K562 (cell line): ENCODE measurements around the gene PMVK. TPM values are rescaled to one million over a fixed set of nuclear protein-coding genes. Genes with fewer than 3 reads are reported as not detected.

Source experiments
- ATAC-seq: fragments of 200-7000 bp; cut with Tn5 transposase; 3 replicates; pipeline ENCODE4 v1.9.1; 2020; ENCODE audit warnings: moderate library complexity
- BruUV-seq: library from RNA; stranded (reverse); fragments of 400-500 nt; replicated peaks from 2 replicates; lab custom pipeline; 2021; lab: Mats Ljungman, UMichigan
- CTCF ChIA-PET: fragments of 300-600 bp; formaldehyde crosslinking; extraction: SDS; loops from one replicate; lab custom pipeline; 2021; ENCODE audit warnings: low intra/inter-chr PET ratio; lab: Yijun Ruan, JAX
- POLR2A ChIA-PET: fragments of 300-600, 350-650 bp; sonication (Branson Sonifier 250); formaldehyde crosslinking; extraction: SDS; loops from one replicate; lab custom pipeline; 2021; ENCODE audit warnings: antibody characterized with exemption, inconsistent platforms; lab: Yijun Ruan, JAX
- DNase-seq, 4 experiments: peaks; one replicate each; pipeline versions ENCODE4 v3.0.0 to v3.0.0-alpha.2; 2011 to 2018; ENCODE audit warnings: low spot score in 3 of 4, mixed read lengths in 3 of 4; ENCODE audit errors: extremely low read depth in 1 of 4
- FAIRE-seq: peaks from 2 replicates; lab custom pipeline; 2011; peaks lifted over from hg19 to GRCh38; lab: Jason Lieb, UNC
- H2AFZ ChIP-seq: 2 replicates; pipeline ENCODE4 v1.6.0; 2011; ENCODE audit warnings: low read depth, low read length, control low read depth, inconsistent platforms
- H3K27ac ChIP-seq: fragments of 200-600 bp; 3 replicates; pipeline ENCODE4 v1.8.0; 2011; ENCODE audit warnings: low read depth, mild to moderate bottlenecking, control low read depth, inconsistent platforms, low read length, moderate library complexity, mixed read lengths; ENCODE audit errors: extremely low read depth
- H3K27me3 ChIP-seq, 2 experiments: fragments of 300-600 bp in 1 of 2; 2 replicates in 1 of 2; 3 replicates in 1 of 2; pipeline versions ENCODE4 v1.6.0 to v1.8.0; 2011; ENCODE audit warnings: inconsistent platforms in 2 of 2, low read length in 2 of 2, mild to moderate bottlenecking in 1 of 2, mixed read lengths in 1 of 2, moderate library complexity in 1 of 2; ENCODE audit not compliant: control insufficient read depth in 2 of 2, insufficient read depth in 2 of 2
- H3K36me3 ChIP-seq: fragments of 300-600 bp; 3 replicates; pipeline ENCODE4 v1.8.0; 2011; ENCODE audit warnings: mild to moderate bottlenecking, low read length, inconsistent platforms; ENCODE audit not compliant: control insufficient read depth, insufficient read depth
- H3K4me1 ChIP-seq, 2 experiments: fragments of 200-600 bp in 1 of 2; replicated peaks in 1 of 2; 2 replicates in 1 of 2; 3 replicates in 1 of 2; pipeline versions ENCODE4 v1.5.1 to v1.8.0; 2011; ENCODE audit warnings: inconsistent platforms in 2 of 2, low read length in 2 of 2, mild to moderate bottlenecking in 1 of 2, mixed read lengths in 1 of 2, moderate library complexity in 1 of 2; ENCODE audit not compliant: control insufficient read depth in 2 of 2, insufficient read depth in 2 of 2
- H3K4me2 ChIP-seq: 2 replicates; pipeline ENCODE4 v1.6.1; 2011; ENCODE audit warnings: low read length, control low read depth, inconsistent platforms, mixed read lengths; ENCODE audit not compliant: insufficient read depth
- H3K4me3 ChIP-seq: fragments of 200-600 bp; sonication (generic), shearing (Covaris generic); 2 replicates; pipeline ENCODE4 v1.5.1; 2016; ENCODE audit warnings: control low read depth, inconsistent platforms
- H3K79me2 ChIP-seq: fragments of 200-600 bp; 3 replicates; pipeline ENCODE4 v1.8.0; 2011; ENCODE audit warnings: low read length, inconsistent platforms; ENCODE audit not compliant: control insufficient read depth, insufficient read depth
- H3K9ac ChIP-seq, 2 experiments: 2 replicates each; pipeline versions ENCODE4 v1.6.0 to v1.6.1; 2011; ENCODE audit warnings: low read depth in 2 of 2, low read length in 2 of 2, control low read depth in 1 of 2, inconsistent platforms in 1 of 2, mild to moderate bottlenecking in 1 of 2, mixed read lengths in 1 of 2; ENCODE audit not compliant: insufficient read depth in 1 of 2
- H3K9me1 ChIP-seq: one replicate; pipeline ENCODE4 v1.6.0; 2011; ENCODE audit warnings: inconsistent platforms, mild to moderate bottlenecking, low read length, moderate library complexity; ENCODE audit not compliant: control insufficient read depth, insufficient read depth
- H3K9me3 ChIP-seq: replicated peaks from 2 replicates; pipeline ENCODE4 v1.5.1; 2011; ENCODE audit warnings: low read depth, low read length, inconsistent platforms; ENCODE audit not compliant: control insufficient read depth, insufficient read depth
- H4K20me1 ChIP-seq: replicated peaks from 2 replicates; pipeline ENCODE4 v1.6.1; 2011; ENCODE audit warnings: low read length, inconsistent platforms, mixed read lengths; ENCODE audit not compliant: control insufficient read depth, insufficient read depth
- BHLHE40 ChIP-seq: IDR thresholded peaks from 2 replicates; pipeline ENCODE4 v1.6.1; 2011; ENCODE audit warnings: low read length, improper control_type of control experiment
- CHD2 ChIP-seq: IDR thresholded peaks from 2 replicates; pipeline ENCODE4 v1.6.1; 2011; ENCODE audit warnings: low read depth, low read length
- DIDO1 ChIP-seq: fragments of 450-650 bp; IDR thresholded peaks from 2 replicates; pipeline ENCODE4 v1.6.1; 2016; ENCODE audit warnings: low read depth, missing biosample characterization, missing genetic modification characterization
- HSF4 ChIP-seq: fragments of 250-450 bp; sonication (Bioruptor Pico); IDR thresholded peaks from 2 replicates; pipeline ENCODE4 v2.1.2; 2022; ENCODE audit warnings: mild to moderate bottlenecking, moderate library complexity, borderline replicate concordance
- JUNB ChIP-seq: fragments of 450-650 bp; formaldehyde crosslinking; conservative IDR thresholded peaks from 2 replicates; pipeline ENCODE4 v1.4.0; 2020; ENCODE audit warnings: mild to moderate bottlenecking
- KAT7 ChIP-seq: sonication (generic); formaldehyde crosslinking; IDR thresholded peaks from 2 replicates; pipeline ENCODE4 v1.8.0; 2022; ENCODE audit warnings: missing genetic modification reagents, mild to moderate bottlenecking, borderline replicate concordance
- KDM2B ChIP-seq: fragments of 250-450 bp; sonication (Bioruptor Pico); IDR thresholded peaks from 2 replicates; pipeline ENCODE4 v1.8.0; 2021; ENCODE audit warnings: mild to moderate bottlenecking, moderate library complexity
- NEUROD1 ChIP-seq: fragments of 150-350 bp; IDR thresholded peaks from 2 replicates; pipeline ENCODE4 v1.6.1; 2014; ENCODE audit warnings: borderline replicate concordance, low read length, low read depth; ENCODE audit not compliant: partially characterized antibody
- POLR3G ChIP-seq: IDR thresholded peaks from 2 replicates; pipeline ENCODE4 v1.6.1; 2011; ENCODE audit not compliant: insufficient read length, insufficient replicate concordance; ENCODE audit errors: extremely low read depth
- STAT5B ChIP-seq: fragments of 250-450 bp; sonication (Bioruptor Pico); IDR thresholded peaks from 2 replicates; pipeline ENCODE4 v1.8.0; 2021; ENCODE audit warnings: mild to moderate bottlenecking, inconsistent platforms
- TAF9B ChIP-seq: fragments of 450-650 bp; IDR thresholded peaks from 2 replicates; pipeline ENCODE4 v1.6.1; 2018; ENCODE audit warnings: mild to moderate bottlenecking; ENCODE audit not compliant: partially characterized antibody
- WHSC1 ChIP-seq: IDR thresholded peaks from one replicate; pipeline ENCODE4 v1.6.1; 2012; ENCODE audit warnings: low read length, control low read depth, inconsistent platforms
- ZBTB1 ChIP-seq: sonication (generic); formaldehyde crosslinking; IDR thresholded peaks from 2 replicates; pipeline ENCODE4 v1.8.1; 2023; ENCODE audit warnings: missing genetic modification reagents, low read depth, mild to moderate bottlenecking, borderline replicate concordance
- ZBTB11 ChIP-seq, 3 experiments: fragments of 200-800 bp in 1 of 3; fragments of 250-450 bp in 1 of 3; fragments of 450-650 bp in 1 of 3; sonication (Bioruptor Pico) in 1 of 3; sonication (Bioruptor generic) in 1 of 3; formaldehyde crosslinking in 1 of 3; IDR thresholded peaks; 2 replicates each; pipeline versions ENCODE4 v1.6.1 to v1.8.0; 2016 to 2022; ENCODE audit warnings: mild to moderate bottlenecking in 2 of 3, missing genetic modification characterization in 2 of 3, missing compliant biosample characterization in 1 of 3, moderate library complexity in 1 of 3
- ZNF551 ChIP-seq: fragments of 250-450 bp; sonication (Bioruptor Pico); IDR thresholded peaks from 2 replicates; pipeline ENCODE4 v1.5.0; 2021; ENCODE audit warnings: mild to moderate bottlenecking, moderate library complexity
- WGBS: fragments of 100-300 bp; shearing (Covaris generic); methylation state at CpG from one replicate; pipeline ENCODE4 v1.1.6; 2016; ENCODE audit warnings: low coverage, mixed read lengths; ENCODE audit not compliant: insufficient coverage; ENCODE audit errors: missing lambda C conversion rate; 5-methylcytosine and 5-hydroxymethylcytosine counted together
- in situ Hi-C: fragments of 300-500 bp; cut with MboI; formaldehyde crosslinking; loops from 4 replicates; pipeline ENCODE4 v1.15.0; 2018; ENCODE audit warnings: inconsistent platforms, mixed read lengths
- intact Hi-C: fragments of 100-400 bp; cut with micrococcal nuclease; formaldehyde crosslinking; loops from 2 replicates; pipeline ENCODE4 v1.14.2; 2022
- polyA plus RNA-seq, 8 experiments: library from polyadenylated mRNA; depleted of rRNA in 4 of 8; stranded (reverse) in 5 of 8; unstranded in 3 of 8; fragments of >200 nt; fragmentation: Nextera tagmentation in 2 of 8; fragmentation: Illumina TruSeq in 1 of 8; extraction: Ambion mirVana in 2 of 8; extraction: Trizol in 1 of 8; gene quantifications; 2 replicates each; pipeline versions ENCODE4 v1.2.1 to v1.2.3, GENCODE V29; 2011 to 2014; ENCODE audit warnings: inconsistent platforms in 1 of 8, missing spikeins in 1 of 8
- total RNA-seq, 7 experiments: library from RNA; depleted of rRNA in 6 of 7; stranded (reverse); fragments of >200 nt in 6 of 7; fragmentation: Illumina TruSeq in 2 of 7; extraction: Trizol in 2 of 7; gene quantifications; 2 replicates each; pipeline versions ENCODE4 v1.2.1 to v1.2.3, GENCODE V29; 2011 to 2021; ENCODE audit warnings: low replicate concordance in 1 of 7
- TF ChIP-seq, protein P1 (sequence below): fragments of 450-650 bp; IDR thresholded peaks from 2 replicates; pipeline ENCODE4 v1.6.1; 2014; ENCODE audit warnings: low read depth, mild to moderate bottlenecking, moderate library complexity, borderline replicate concordance

The PMVK gene
- total and polyA plus RNA-seq, 9 of the 15 experiments (the other 6 are each of a cell fraction or from before 2014, with no cell fraction given), result 1.1 to 15.3 (median 6.3) TPM

- FAIRE-seq (peak; percentile 99), ATAC-seq (peak; percentile 83), DNase-seq (peak; percentile 94 to 99 (median 97))
- WGBS, result under 1% methylated on average over 47 of the region's 47 CpGs
- Histone ChIP-seq H3K36me3 (peaks cover 34% of the 10 kb centered on the region), H3K79me2 (peaks cover 80% of the 10 kb centered on the region), H4K20me1 (no peaks in the 10 kb centered on the region), H3K9ac (peak within 1 kb of the TSS; percentile 96 to 97), H3K4me1 (peaks cover 45 to 50% of the 10 kb centered on the region in 2 experiments), H2AFZ (peak within 1 kb of the TSS; percentile 81), H3K4me2 (peak within 1 kb of the TSS; percentile 98), H3K9me3 (no peaks in the 10 kb centered on the region), H3K27ac (peak within 1 kb of the TSS; percentile 99), H3K27me3 (no peaks in the 10 kb centered on the region; a peak in 1 of 5 replicates), H3K9me1 (no peaks in the 10 kb centered on the region), H3K4me3 (peak within 1 kb of the TSS; percentile 66)
- intact Hi-C loops, result loop anchor here (1.0 to 5.0 kb wide), 2 partner anchors 27 to 88 kb away; partner anchors contain the start of gene EFNA4
- no TSS peak for BruUV-seq
- CTCF ChIA-PET, result interaction anchor here (0.6 to 2.3 kb wide), 4 partner anchors 25 to 88 kb away, joined by 3 to 11 read pairs (median 3); no protein-coding TSS in a partner anchor
- POLR2A ChIA-PET, result interaction anchor here (0.6 to 8.3 kb wide), 16 partner anchors 9 to 107 kb away, joined by 3 to 80 read pairs (median 4); partner anchors contain the start of genes FLAD1, LENEP, PBXIP1 and PMVK
- in situ Hi-C loops, result no loop called here
- TF ChIP-seq BHLHE40 (peak; percentile 76), ZBTB1 (CRISPR knock-in tag) (0 out of 2 replicates have a peak, but pooled peaks have one; percentile 56), CHD2 (peak; percentile 90), KDM2B (CRISPR knock-in tag) (no peak), HSF4 (CRISPR knock-in tag) (no peak), POLR3G (no peak), DIDO1 (0 out of 2 replicates have a peak, but pooled peaks have one; percentile 13), JUNB (CRISPR knock-in tag) (no peak), ZBTB11 (CRISPR knock-in tag; IDR thresholded peaks at IDR 0.05) (peak in 1 of 3 experiments; percentile 64; a peak in 2 of 6 replicates), NEUROD1 (peak; percentile 96), KAT7 (CRISPR knock-in tag) (0 out of 2 replicates have a peak, but pooled peaks have one; percentile 19), WHSC1 (no peak), STAT5B (CRISPR knock-in tag) (no peak), ZNF551 (CRISPR knock-in tag) (no peak), TAF9B (peak; percentile 20)
- TF ChIP-seq, protein P1, sequence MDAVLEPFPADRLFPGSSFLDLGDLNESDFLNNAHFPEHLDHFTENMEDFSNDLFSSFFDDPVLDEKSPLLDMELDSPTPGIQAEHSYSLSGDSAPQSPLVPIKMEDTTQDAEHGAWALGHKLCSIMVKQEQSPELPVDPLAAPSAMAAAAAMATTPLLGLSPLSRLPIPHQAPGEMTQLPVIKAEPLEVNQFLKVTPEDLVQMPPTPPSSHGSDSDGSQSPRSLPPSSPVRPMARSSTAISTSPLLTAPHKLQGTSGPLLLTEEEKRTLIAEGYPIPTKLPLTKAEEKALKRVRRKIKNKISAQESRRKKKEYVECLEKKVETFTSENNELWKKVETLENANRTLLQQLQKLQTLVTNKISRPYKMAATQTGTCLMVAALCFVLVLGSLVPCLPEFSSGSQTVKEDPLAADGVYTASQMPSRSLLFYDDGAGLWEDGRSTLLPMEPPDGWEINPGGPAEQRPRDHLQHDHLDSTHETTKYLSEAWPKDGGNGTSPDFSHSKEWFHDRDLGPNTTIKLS, result peak; percentile 82; the same call in 1 of the 2 replicates
Observed at GRCh38 chr1:154974102-154974807, 37.7 kb upstream of the PMVK start, which contains the start of gene CKS1B. CKS1B (plus strand) TSS chr1:154974681; CDS start chr1:154974746, 65 bp downstream.
